ENCODE results near the gene ACOX1.

The ACOX1 gene

GRCh38 chr17:75995385-75995925 lies 16.5 kb upstream of the ACOX1 start:
- H3K4me3 ChIP-seq (ENCODE audit: control insufficient read depth, low read depth, low read length), result no peak overlapping the region
- no peak for TF ChIP-seq CTCF (IDR thresholded peaks at IDR 0.05; ENCODE audit: control insufficient read depth, insufficient read depth, low read depth, low read length, missing control alignments)
- DNase-seq (ENCODE audit: low read depth), result no peak

GRCh38 chr17:75994802-75995370 lies 15.9 kb upstream of the ACOX1 start:
- no peak for DNase-seq (ENCODE audit: low read depth)
- TF ChIP-seq CTCF (IDR thresholded peaks at IDR 0.05; ENCODE audit: control insufficient read depth, insufficient read depth, low read depth, low read length, missing control alignments), result no peak
- no peak overlapping the region for H3K4me3 ChIP-seq (ENCODE audit: control insufficient read depth, low read depth, low read length)

- no peak for TF ChIP-seq CTCF (IDR thresholded peaks at IDR 0.05; ENCODE audit: control insufficient read depth, insufficient read depth, low read depth, low read length, missing control alignments)
- no peak overlapping the region for H3K4me3 ChIP-seq (ENCODE audit: control insufficient read depth, low read depth, low read length)
- DNase-seq (ENCODE audit: low read depth), result no peak
Observed at GRCh38 chr17:75991396-75991795, 12.4 kb upstream of the ACOX1 start.

- no peak overlapping the region for H3K4me3 ChIP-seq (ENCODE audit: control insufficient read depth, low read depth, low read length)
- TF ChIP-seq CTCF (IDR thresholded peaks at IDR 0.05; ENCODE audit: control insufficient read depth, insufficient read depth, low read depth, low read length, missing control alignments), result no peak
- DNase-seq (ENCODE audit: low read depth), result no peak
Observed at GRCh38 chr17:75987041-75987440, 8.1 kb upstream of the ACOX1 start.

- H3K4me3 ChIP-seq (ENCODE audit: control insufficient read depth, low read depth, low read length), result no peak overlapping the region
- TF ChIP-seq CTCF (IDR thresholded peaks at IDR 0.05; ENCODE audit: control insufficient read depth, insufficient read depth, low read depth, low read length, missing control alignments), result no peak
- no peak for DNase-seq (ENCODE audit: low read depth)
Observed at GRCh38 chr17:75985986-75986385, 7.0 kb upstream of the ACOX1 start.

- H3K4me3 ChIP-seq (ENCODE audit: control insufficient read depth, low read depth, low read length), result no peak overlapping the region
- no peak for DNase-seq (ENCODE audit: low read depth)
- no peak for TF ChIP-seq CTCF (IDR thresholded peaks at IDR 0.05; ENCODE audit: control insufficient read depth, insufficient read depth, low read depth, low read length, missing control alignments)
Observed at GRCh38 chr17:75983501-75984181, 4.7 kb upstream of the ACOX1 start.

All from AG09309 (cell line).